TTC549 (cell line): ENCODE results near the gene BEST1.
"Not testable (repeated sequence)": the region's sequence is repeated elsewhere in the genome, so short reads cannot be mapped to it uniquely, and the experiment has no call there.

Source experiments
- FAIRE-seq: peaks from 2 replicates; lab custom pipeline; 2012; peaks lifted over from hg19 to GRCh38; lab: Jason Lieb, UNC

Gene BEST1

DNA sequence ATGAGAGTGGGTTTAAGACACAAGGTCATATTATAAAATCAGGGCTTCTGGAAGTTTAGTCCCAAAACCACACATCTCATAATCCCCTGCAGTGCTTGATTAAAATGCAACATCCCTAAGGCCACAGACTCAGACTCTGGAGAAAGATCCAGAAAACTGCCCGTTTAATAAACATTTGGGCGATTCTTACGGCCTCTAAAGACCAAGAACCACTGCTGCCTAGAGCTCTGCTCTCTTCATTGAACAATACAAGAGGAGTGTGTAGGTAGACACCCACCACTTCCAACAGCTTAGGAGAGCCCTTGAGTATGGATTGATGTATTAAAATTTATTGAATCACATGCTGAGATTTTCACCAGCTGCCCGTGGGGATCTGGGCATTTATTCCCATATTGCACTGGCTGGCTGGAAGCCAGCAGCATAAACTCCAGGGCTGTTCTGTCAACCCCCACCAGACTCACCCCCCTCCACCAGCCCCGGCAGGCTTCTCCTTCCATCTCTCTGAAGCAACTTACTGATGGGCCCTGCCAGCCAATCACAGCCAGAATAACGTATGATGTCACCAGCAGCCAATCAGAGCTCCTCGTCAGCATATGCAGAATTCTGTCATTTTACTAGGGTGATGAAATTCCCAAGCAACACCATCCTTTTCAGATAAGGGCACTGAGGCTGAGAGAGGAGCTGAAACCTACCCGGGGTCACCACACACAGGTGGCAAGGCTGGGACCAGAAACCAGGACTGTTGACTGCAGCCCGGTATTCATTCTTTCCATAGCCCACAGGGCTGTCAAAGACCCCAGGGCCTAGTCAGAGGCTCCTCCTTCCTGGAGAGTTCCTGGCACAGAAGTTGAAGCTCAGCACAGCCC is 749 bp upstream of the BEST1 start:
- FAIRE-seq, result no peak

DNA sequence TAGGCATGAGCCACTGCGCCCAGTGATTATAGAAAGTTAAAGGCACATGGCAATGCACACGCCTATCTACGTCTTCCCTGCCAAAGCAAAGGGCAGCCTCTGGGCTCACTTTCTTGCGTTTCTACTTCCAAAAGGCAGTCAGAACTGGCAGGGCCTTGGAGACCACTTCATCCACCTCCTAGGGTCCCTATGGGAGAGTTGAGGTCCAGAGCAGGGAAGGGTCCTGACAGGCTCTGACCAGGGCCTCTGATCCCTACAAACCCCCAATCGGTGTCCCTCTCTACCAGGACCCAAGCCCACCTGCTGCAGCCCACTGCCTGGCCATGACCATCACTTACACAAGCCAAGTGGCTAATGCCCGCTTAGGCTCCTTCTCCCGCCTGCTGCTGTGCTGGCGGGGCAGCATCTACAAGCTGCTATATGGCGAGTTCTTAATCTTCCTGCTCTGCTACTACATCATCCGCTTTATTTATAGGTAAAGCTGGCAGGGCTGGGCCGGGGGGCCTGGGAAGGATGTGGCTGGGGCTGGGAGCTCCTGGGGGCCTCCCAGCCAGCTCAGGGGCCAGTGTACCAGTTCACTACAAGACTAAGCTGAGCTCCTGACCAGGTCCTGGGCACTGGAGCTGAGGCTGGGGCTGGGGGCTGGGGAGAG is 1.5 kb downstream of the BEST1 start:
- no peak for FAIRE-seq

- no peak for FAIRE-seq
Measured at GRCh38 chr11:61952882-61953281, 2.7 kb downstream of the BEST1 start.

- not testable (repeated sequence) for FAIRE-seq
Measured at GRCh38 chr11:61953632-61954031, 3.5 kb downstream of the BEST1 start.

DNA sequence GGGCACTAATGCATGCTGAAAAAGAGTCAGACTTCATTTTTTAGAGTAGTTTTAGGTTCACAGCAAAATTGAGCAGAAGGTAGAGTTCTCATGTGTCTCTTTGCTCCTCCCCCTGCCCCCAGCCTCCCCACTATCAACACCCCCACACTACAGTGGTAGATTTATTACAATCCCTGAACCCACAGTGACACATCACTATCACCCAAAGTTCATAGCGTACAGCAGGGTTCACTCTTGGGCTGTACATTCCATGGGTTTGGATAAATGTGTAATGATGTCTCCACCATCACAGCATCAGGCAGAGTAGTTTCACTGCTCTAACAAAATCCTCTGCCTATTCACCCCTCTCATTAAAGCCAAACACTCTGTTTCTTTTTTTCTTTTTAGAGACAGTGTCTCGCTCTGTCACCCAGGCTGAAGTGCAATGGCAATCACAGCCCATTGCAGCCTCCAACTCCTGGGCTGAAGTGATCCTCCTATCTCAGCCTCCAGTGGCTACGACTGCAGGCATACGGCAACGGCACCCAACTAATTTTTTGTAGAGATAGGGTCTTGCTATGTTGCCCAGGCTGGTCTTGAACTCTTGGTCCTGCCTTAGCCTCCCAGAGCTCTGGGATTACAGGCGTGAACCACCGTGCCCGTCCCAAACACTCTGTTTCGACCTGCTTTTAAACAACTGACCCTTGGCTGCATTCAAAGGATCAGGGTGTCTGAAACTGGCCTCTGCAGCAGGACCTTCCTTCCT is 4.1 kb downstream of the BEST1 start:
- FAIRE-seq, result no peak

DNA sequence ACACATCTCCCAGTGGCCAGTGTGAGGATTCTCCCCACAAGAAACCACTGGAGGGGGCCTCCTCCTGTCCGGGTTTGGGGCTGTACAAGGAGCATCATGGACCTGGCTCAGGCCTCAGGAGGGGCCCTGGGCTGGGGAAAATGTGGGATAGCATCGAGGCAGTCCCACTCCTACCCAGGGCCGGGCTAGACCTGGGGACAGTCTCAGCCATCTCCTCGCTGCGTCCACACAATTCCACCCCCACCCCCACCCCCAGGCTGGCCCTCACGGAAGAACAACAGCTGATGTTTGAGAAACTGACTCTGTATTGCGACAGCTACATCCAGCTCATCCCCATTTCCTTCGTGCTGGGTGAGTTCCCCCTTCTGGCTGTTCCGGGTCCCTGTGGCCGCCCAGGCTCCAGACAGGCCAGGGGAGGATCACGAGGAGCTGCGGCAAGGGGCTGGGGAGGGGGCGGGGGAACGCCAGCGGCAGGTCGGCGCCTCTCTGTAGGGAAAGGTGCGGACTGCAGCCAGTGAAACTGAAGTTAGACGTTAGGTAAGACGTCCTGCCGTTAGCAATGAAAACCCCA is 4.8 kb downstream of the BEST1 start:
- FAIRE-seq, result no peak

- FAIRE-seq, result no peak
Measured at GRCh38 chr11:61955422-61956135, 5.4 kb downstream of the BEST1 start.

DNA sequence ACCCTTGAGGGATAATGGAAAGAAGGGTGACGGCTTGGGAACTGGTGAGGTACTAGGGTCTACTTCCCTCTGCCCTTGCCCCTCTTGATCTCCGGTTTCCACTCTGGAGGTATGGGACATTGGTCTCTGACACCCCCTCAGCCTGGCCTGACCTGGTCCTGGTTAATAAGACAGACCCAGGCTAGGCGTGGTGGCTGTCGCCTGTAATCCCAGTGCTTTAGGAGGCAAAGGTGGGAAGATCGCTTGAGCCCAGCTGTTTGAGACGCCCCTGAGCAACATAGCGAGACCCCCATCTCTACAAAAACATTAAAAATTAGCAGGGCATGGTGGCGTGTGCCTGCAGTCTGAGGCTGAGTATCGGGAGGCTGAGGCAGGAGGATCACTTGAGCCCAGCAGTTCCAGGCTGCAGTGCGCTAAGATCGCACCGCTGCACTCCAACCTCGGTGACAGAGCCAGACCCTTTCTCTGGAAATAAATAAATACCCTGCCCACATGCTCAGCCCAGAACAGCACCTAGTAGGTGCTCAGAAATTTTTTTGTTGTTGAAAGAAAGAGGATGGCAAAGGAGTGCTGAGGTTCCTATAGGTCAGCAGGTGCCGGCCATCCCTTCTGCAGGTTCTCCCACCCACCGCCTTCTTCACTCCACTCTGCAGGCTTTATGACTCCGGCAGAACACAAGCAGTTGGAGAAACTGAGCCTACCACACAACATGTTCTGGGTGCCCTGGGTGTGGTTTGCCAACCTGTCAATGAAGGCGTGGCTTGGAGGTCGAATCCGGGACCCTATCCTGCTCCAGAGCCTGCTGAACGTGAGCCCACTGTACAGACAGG is 6.3 kb downstream of the BEST1 start:
- FAIRE-seq, result no peak

GRCh38 chr11:61957021-61957770 is 7.0 kb downstream of the BEST1 start:
- no peak for FAIRE-seq

- FAIRE-seq, result no peak
Measured at GRCh38 chr11:61958590-61958989, 8.4 kb downstream of the BEST1 start.

DNA sequence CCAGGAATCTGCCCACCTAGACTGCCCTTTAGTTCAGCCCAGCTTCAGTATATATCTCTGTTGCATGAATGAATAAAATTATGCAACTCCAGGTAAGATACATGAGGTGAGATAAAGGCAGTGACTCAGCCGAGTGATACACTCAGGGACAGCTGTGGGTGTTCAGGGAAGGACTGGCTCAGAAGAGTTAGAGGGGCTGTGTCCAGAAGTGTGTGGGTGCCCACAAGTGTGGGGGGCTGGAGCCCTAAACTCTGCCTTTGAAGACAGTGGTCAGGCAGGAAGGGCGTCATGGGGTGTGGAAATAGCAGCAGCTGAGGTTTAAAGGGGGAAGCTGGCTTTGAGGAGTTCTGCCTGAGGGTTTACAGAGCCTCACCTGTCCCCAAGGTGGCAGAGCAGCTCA is 9.0 kb downstream of the BEST1 start:
- no peak for FAIRE-seq

- FAIRE-seq, result no peak
Measured at GRCh38 chr11:61959678-61960077, 9.5 kb downstream of the BEST1 start.

DNA sequence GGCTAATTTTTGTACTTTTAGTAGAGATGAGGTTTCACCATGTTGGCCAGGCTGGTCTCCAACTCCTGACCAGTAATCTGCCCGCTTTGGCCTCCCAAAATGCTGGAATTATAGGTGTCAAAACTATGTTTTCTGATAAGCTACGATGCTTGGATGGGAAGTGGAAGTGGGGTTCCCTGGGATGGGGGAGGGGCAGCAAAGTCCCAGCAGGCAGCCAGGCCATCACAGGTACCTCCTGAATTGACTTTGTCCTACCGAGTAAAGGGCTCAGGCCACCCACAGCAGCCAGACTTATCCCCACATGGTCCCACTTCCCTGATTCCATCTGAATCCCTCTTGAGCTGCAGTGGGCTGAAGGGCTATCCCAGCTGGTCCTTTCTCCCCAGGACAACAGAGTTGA is 10.4 kb downstream of the BEST1 start:
- FAIRE-seq, result no peak

DNA sequence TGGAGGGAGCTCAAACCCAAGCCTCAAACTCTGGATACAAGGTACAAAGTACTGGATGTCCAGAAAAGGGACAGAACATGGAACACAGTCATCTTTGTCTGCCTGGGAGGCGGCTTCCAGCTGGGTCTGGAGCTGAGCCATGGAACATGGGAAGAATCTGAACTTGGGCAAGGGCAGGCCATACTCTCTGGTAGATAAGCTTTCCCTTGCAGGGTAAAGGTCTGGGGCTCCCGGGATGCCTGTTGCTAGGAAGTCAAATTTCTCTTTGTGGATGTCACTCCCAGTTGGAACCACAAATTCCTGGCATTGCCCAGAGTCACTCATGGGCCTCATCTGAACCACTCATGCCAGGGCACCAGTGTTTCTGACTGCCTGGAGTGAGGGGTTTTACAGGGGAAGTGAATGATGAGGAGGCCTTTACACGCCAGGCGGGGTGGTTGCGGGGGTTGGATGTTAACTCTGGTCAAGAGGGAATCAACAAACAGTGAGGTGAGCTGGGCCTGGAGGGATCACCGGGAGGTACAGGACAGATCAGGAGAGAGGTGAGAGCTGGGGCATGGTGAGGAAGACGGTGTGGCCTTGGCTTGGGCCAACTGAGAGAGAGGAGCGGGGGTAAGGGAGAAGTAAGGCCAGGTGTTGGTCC is 11.5 kb downstream of the BEST1 start:
- no peak for FAIRE-seq

- no peak for FAIRE-seq
Measured at GRCh38 chr11:61962213-61963015, 12.3 kb downstream of the BEST1 start.

GRCh38 chr11:61963016-61963281 is 12.8 kb downstream of the BEST1 start:
- FAIRE-seq, result no peak

DNA sequence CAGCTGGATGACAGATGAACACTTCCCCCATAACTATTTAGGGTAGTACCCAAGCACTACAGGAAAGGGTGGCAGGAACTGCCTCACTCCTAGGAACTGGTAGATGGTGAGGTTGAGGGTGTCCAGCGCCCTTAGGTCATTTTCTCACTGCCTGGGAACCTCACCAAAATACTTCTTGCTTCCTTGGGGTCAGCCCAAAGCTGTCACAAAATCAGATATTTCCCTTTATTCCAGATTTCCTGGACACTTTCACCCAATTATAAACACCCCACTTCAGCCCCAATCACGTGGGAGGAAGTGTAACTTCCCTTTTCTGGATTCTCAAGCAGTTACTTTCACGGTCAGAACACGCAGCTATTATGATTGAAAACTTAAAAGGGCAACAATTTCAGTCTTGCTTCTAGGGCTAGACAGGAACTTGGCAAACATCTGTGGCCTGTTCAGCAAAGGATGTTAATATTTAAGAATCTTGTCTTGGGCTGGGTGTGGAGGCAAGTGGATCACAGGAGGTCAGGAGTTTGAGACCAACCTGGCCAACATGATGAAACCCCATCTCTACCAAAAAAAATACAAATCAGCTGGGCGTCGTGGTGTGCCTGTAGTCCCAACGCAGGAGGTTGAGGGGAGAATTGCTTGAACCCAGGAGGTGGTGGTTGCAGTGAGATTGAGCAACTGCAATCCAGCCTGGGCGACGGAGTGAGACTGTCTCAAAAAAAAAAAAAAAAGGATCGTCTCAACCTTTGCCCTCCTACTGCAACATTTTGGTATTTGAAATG is 13.3 kb downstream of the BEST1 start:
- FAIRE-seq, result no peak

DNA sequence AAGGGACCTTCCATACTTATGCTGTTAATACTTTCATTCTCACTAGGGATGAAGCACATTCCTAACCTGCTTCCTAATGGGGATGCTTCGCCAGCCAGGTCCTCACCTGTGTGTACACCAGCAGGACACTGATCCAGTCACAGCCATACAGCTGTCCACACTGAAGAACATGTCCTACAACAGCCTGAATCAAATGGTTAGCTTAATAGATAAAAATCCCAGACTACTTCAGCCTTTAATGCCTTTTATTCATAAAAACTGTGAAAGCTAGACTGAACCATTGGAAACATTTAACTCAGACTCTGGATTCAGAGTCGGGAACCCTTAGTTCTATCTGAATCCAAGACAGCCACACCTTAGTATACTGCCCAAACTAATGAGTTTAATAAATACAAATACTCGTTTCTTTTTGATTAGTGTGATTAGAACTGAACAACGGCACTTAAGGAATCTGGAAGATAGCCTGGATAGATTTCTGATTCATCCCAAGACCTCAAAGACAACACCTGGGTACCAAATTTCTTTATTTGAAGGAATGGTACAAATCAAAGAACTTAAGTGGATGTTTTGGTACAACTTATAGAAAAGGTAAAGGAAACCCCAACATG is 14.0 kb downstream of the BEST1 start:
- no peak for FAIRE-seq
